WI38 (cell line): ENCODE data around the gene IL21R.

Experiments
- H3K4me3 ChIP-seq: 2 replicates; pipeline ENCODE4 v1.5.1; 2011; ENCODE audit warnings: low read depth, mild to moderate bottlenecking, control low read depth, low read length
- TF ChIP-seq, protein P1 (sequence below): IDR thresholded peaks from 2 replicates; pipeline ENCODE4 v1.5.1; 2012; ENCODE audit warnings: low read depth, mild to moderate bottlenecking, control low read depth, low read length

Gene IL21R

DNA sequence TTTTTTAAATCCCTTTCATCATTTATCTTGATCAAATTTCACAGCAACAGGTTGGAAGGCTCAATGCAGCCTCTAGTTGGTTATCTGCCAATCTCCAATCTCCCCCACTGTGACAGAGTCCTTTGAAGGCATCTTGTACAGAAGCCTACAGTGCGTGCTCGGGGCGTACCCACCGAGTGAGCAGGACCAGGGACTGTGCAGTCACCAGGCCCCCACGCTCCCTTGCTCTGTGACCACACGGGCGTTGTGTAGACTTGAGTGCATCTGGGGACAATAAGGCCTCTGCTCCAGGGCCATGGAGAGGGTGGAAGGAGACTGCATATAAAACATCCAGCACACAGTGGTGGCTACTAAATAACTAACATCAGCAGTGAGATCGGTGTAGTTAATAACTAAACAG lies 84.4 kb downstream of the IL21R start:
- H3K4me3 ChIP-seq, result no peak overlapping the region
- TF ChIP-seq, protein P1, sequence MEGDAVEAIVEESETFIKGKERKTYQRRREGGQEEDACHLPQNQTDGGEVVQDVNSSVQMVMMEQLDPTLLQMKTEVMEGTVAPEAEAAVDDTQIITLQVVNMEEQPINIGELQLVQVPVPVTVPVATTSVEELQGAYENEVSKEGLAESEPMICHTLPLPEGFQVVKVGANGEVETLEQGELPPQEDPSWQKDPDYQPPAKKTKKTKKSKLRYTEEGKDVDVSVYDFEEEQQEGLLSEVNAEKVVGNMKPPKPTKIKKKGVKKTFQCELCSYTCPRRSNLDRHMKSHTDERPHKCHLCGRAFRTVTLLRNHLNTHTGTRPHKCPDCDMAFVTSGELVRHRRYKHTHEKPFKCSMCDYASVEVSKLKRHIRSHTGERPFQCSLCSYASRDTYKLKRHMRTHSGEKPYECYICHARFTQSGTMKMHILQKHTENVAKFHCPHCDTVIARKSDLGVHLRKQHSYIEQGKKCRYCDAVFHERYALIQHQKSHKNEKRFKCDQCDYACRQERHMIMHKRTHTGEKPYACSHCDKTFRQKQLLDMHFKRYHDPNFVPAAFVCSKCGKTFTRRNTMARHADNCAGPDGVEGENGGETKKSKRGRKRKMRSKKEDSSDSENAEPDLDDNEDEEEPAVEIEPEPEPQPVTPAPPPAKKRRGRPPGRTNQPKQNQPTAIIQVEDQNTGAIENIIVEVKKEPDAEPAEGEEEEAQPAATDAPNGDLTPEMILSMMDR, result no peak

GRCh38 chr16:27486760-27487159 lies 84.8 kb downstream of the IL21R start:
- no peak overlapping the region for H3K4me3 ChIP-seq
- TF ChIP-seq, protein P1, result no peak

- TF ChIP-seq, protein P1, result no peak
- H3K4me3 ChIP-seq, result no peak overlapping the region
Measured at GRCh38 chr16:27489421-27489820, 87.4 kb downstream of the IL21R start.

GRCh38 chr16:27489906-27490305 lies 87.9 kb downstream of the IL21R start:
- TF ChIP-seq, protein P1, result no peak
- H3K4me3 ChIP-seq, result no peak overlapping the region

- H3K4me3 ChIP-seq, result no peak overlapping the region
- TF ChIP-seq, protein P1, result no peak
Measured at GRCh38 chr16:27491894-27492587, 90.1 kb downstream of the IL21R start.

- no peak overlapping the region for H3K4me3 ChIP-seq
- TF ChIP-seq, protein P1, result no peak
Measured at GRCh38 chr16:27492588-27492979, 90.6 kb downstream of the IL21R start.

DNA sequence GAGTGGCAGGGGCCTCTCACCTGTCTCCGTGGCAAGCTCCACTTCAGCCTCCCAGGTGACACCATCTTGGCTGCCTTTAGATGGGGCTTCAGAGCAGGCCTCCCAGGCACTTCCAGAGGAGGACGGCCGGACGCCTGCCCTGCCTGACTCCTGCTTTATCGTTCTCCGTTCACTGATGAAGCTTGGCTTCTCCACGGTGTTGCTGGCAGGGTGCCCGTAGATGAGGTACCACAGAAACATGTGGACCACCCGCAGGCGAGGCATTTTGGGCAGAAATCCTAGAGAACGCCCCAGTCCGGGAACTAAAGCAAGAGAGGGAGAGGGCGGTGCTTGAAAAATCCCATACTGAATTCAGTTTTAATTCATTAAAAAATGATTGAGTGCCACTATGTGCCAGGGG lies 93.2 kb downstream of the IL21R start:
- H3K4me3 ChIP-seq, result no peak overlapping the region
- TF ChIP-seq, protein P1, result no peak
